ENCODE measurements around the gene SPATA24.

DNA sequence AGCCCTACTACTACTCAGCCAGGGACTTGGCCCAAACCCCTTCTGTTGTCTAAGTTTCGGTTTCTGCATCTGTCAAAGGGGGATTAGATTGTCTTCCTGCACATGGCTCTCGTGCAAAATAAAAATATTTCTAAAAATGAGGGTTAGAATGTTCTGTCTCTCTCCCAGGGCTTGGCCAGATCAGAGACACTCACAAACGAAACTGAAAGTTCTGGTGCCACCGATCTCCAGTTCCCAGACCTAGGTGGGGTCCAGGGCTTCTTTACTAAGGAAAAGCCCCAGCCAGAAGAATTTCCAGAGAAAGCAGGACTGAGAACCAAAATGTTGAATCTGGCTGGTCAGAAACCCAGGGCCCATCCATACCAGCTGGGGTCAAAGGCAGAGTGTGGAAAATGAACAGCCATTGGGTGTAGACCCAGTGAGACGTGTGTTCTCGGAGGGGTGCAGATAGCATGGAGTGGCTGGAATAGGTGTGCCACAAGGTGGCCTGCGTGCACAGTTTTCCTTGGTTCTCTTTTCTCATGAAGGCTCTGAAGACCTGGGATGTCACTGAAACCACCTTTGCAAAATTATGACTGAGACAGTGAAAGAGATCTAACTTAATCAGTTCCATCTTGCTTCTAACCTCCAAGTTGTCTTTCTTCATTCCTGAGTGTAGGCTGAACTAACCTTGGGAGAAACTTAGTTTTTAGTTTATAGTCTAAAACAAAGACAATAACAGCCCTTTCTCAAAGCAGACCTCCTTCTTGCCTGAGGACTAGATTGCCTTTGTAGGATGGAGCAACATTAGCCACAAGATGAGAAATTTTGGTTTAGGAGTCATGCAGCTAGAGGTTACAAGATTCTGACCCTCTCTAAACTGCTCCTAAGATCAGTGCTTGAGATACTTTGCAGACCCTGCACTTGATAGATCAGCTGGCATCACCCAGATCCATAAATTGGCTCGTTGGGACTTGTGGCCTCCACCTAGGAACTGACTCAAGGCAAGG lies 18.5 kb downstream of the SPATA24 start:
- TF ChIP-seq, protein P1, sequence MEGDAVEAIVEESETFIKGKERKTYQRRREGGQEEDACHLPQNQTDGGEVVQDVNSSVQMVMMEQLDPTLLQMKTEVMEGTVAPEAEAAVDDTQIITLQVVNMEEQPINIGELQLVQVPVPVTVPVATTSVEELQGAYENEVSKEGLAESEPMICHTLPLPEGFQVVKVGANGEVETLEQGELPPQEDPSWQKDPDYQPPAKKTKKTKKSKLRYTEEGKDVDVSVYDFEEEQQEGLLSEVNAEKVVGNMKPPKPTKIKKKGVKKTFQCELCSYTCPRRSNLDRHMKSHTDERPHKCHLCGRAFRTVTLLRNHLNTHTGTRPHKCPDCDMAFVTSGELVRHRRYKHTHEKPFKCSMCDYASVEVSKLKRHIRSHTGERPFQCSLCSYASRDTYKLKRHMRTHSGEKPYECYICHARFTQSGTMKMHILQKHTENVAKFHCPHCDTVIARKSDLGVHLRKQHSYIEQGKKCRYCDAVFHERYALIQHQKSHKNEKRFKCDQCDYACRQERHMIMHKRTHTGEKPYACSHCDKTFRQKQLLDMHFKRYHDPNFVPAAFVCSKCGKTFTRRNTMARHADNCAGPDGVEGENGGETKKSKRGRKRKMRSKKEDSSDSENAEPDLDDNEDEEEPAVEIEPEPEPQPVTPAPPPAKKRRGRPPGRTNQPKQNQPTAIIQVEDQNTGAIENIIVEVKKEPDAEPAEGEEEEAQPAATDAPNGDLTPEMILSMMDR (conservative IDR thresholded peaks at IDR 0.05): no peak
- TF ChIP-seq EZH2 (IDR thresholded peaks at IDR 0.05; ENCODE audit: low read depth): no peak
